ENCODE results near the gene C1orf198. TPM values are rescaled to one million over a fixed set of nuclear protein-coding genes. Genes with fewer than 3 reads are reported as not detected.

Gene C1orf198
- total RNA-seq, 1 experiment from 2014 or later, result 20.5 TPM

DNA sequence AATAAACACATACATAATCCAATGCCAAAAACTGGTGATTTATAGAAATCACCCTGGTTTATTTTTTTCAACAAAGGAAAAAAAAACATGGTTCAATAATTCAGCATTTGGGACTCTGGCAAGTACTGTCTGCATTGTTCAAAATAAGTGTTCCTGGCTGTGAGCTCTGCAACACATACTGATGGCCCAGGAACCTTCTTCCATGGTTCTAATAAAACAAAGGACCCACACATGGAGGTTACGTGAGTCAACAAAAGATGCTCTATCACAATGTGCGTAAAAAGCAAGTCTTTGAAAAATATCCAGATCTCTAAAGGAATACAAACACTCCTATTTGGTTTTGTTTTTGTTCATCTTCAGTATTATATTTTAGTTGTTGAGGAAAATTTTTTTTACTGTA is 37.9 kb upstream of the C1orf198 start:
- H3K4me2 ChIP-seq, result no peak overlapping the region
- no peaks in the 10 kb centered on the region for H3K9me3 ChIP-seq (ENCODE audit: insufficient read depth, low read depth)
- no peak overlapping the region for H3K4me3 ChIP-seq
- no TSS peak for BruUV-seq (replicated peaks)
- no peaks in the 10 kb centered on the region for H3F3A ChIP-seq (ENCODE audit: insufficient read depth, low read depth)
- ChIA-PET CTCF (no interaction called here), POLR2A (ENCODE audit: unreplicated experiment) (no interaction called here)
- no peak for TF ChIP-seq EZH2 (IDR thresholded peaks at IDR 0.05; ENCODE audit: low read depth)
- TF ChIP-seq, protein P1, sequence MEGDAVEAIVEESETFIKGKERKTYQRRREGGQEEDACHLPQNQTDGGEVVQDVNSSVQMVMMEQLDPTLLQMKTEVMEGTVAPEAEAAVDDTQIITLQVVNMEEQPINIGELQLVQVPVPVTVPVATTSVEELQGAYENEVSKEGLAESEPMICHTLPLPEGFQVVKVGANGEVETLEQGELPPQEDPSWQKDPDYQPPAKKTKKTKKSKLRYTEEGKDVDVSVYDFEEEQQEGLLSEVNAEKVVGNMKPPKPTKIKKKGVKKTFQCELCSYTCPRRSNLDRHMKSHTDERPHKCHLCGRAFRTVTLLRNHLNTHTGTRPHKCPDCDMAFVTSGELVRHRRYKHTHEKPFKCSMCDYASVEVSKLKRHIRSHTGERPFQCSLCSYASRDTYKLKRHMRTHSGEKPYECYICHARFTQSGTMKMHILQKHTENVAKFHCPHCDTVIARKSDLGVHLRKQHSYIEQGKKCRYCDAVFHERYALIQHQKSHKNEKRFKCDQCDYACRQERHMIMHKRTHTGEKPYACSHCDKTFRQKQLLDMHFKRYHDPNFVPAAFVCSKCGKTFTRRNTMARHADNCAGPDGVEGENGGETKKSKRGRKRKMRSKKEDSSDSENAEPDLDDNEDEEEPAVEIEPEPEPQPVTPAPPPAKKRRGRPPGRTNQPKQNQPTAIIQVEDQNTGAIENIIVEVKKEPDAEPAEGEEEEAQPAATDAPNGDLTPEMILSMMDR (conservative IDR thresholded peaks at IDR 0.05), result no peak
- no peaks in the 10 kb centered on the region for H4K20me1 ChIP-seq (ENCODE audit: insufficient read depth)
- H2AFZ ChIP-seq, result no peak overlapping the region
- no peak overlapping the region for H3K27ac ChIP-seq
- peaks cover 2% of the 10 kb centered on the region; the same call in 1 of the 2 replicates for H3K36me3 ChIP-seq (ENCODE audit: low read depth)
- H3K79me2 ChIP-seq (ENCODE audit: low read depth), result no peaks in the 10 kb centered on the region
- no peaks in the 10 kb centered on the region for H3K9me2 ChIP-seq (ENCODE audit: insufficient read depth)
- no peak for DNase-seq
- no peaks in the 10 kb centered on the region for H3K27me3 ChIP-seq (ENCODE audit: insufficient read depth, low read depth)
- no peaks in the 10 kb centered on the region for H3K4me1 ChIP-seq (replicated peaks; ENCODE audit: insufficient read depth)
- intact Hi-C loops (cut with micrococcal nuclease; ENCODE audit: unreplicated experiment), result no loop called here

DNA sequence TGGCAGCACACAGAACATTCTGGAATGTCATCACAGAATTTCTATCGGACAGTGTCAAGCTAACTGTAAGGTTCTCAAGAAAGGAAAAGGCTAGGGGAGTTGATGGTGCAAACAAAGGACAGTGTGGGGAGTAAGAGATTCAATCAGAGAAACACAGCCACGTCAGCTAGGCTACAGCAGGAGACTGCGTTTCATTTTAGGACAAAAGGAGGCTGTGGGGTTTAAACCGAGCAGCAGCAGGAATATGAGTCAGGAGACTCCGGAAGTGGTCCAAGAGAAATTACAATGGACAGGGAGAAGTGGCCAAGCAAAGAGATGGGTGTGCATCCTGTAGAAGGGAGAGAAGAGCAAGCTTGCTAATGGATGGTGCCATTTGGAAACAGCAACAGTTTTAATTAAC is 37.4 kb upstream of the C1orf198 start:
- Histone ChIP-seq H3K27ac (no peak overlapping the region), H3K9me2 (ENCODE audit: insufficient read depth) (no peaks in the 10 kb centered on the region), H3K27me3 (ENCODE audit: insufficient read depth, low read depth) (no peaks in the 10 kb centered on the region), H3F3A (ENCODE audit: insufficient read depth, low read depth) (no peaks in the 10 kb centered on the region), H3K9me3 (ENCODE audit: insufficient read depth, low read depth) (no peaks in the 10 kb centered on the region), H2AFZ (no peak overlapping the region), H3K4me3 (no peak overlapping the region), H3K4me1 (replicated peaks; ENCODE audit: insufficient read depth) (no peaks in the 10 kb centered on the region), H3K4me2 (no peak overlapping the region), H4K20me1 (ENCODE audit: insufficient read depth) (no peaks in the 10 kb centered on the region), H3K79me2 (ENCODE audit: low read depth) (no peaks in the 10 kb centered on the region), H3K36me3 (ENCODE audit: low read depth) (peaks cover 2% of the 10 kb centered on the region; the same call in 1 of the 2 replicates)
- POLR2A ChIA-PET (ENCODE audit: unreplicated experiment), result no interaction called here
- no TSS peak for BruUV-seq (replicated peaks)
- CTCF ChIA-PET, result no interaction called here
- intact Hi-C loops (cut with micrococcal nuclease; ENCODE audit: unreplicated experiment), result no loop called here
- TF ChIP-seq EZH2 (IDR thresholded peaks at IDR 0.05; ENCODE audit: low read depth), result no peak
- TF ChIP-seq, protein P1 (conservative IDR thresholded peaks at IDR 0.05), result no peak
- DNase-seq, result no peak

- H3K9me2 ChIP-seq (ENCODE audit: insufficient read depth), result no peaks in the 10 kb centered on the region
- H3K4me2 ChIP-seq, result no peak overlapping the region
- ChIA-PET CTCF (interaction anchor here (0.6 kb wide), 2 partner anchors 69 to 92 kb away, joined by 6 to 10 read pairs; no protein-coding TSS in a partner anchor), POLR2A (ENCODE audit: unreplicated experiment) (no interaction called here)
- no TSS peak for BruUV-seq (replicated peaks)
- H3F3A ChIP-seq (ENCODE audit: insufficient read depth, low read depth), result no peaks in the 10 kb centered on the region
- no peak overlapping the region for H3K27ac ChIP-seq
- H4K20me1 ChIP-seq (ENCODE audit: insufficient read depth), result no peaks in the 10 kb centered on the region
- H3K9me3 ChIP-seq (ENCODE audit: insufficient read depth, low read depth), result no peaks in the 10 kb centered on the region
- no peak for DNase-seq
- no peak overlapping the region for H3K4me3 ChIP-seq
- H2AFZ ChIP-seq, result no peak overlapping the region
- no peaks in the 10 kb centered on the region for H3K4me1 ChIP-seq (replicated peaks; ENCODE audit: insufficient read depth)
- TF ChIP-seq, protein P1 (conservative IDR thresholded peaks at IDR 0.05), result no peak
- no peak for TF ChIP-seq EZH2 (IDR thresholded peaks at IDR 0.05; ENCODE audit: low read depth)
- peaks cover 2% of the 10 kb centered on the region; the same call in 1 of the 2 replicates for H3K36me3 ChIP-seq (ENCODE audit: low read depth)
- intact Hi-C loops (cut with micrococcal nuclease; ENCODE audit: unreplicated experiment), result no loop called here
- H3K27me3 ChIP-seq (ENCODE audit: insufficient read depth, low read depth), result no peaks in the 10 kb centered on the region
- no peaks in the 10 kb centered on the region for H3K79me2 ChIP-seq (ENCODE audit: low read depth)
These were observed 34.1 kb upstream of the C1orf198 start for GRCh38 chr1:230902349-230902923.
